Measurements from ENCODE around the gene CLCN3. TPM values are rescaled to one million over a fixed set of nuclear protein-coding genes. Genes with fewer than 3 reads are reported as not detected.
A peak's percentile ranks its signal among the peaks of the same experiment; 100 is the strongest.
"Not testable (repeated sequence)": the region's sequence is repeated elsewhere in the genome, so short reads cannot be mapped to it uniquely, and the experiment has no call there.

CLCN3 gene
- total RNA-seq (10 to 100 TPM; 50.9 to 86.7 (median 65.6) TPM), polyA plus RNA-seq (100 to 1,000 TPM in 1 of 3 donors, 10 to 100 TPM in 2; 11.9 to 106 (median 13.9) TPM)
- long read RNA-seq, donor 1, full-length matches to known transcripts, result 7 of 21 reads
- long read RNA-seq, donor 1, partial matches to known transcripts, result 14 of 21 reads
- long read RNA-seq, donor 1, other reads (novel, unspliced or antisense), result 0 of 21 reads
- long read RNA-seq, donor 2, full-length matches to known transcripts, result 6 of 85 reads
- long read RNA-seq, donor 2, partial matches to known transcripts, result 79 of 85 reads
- long read RNA-seq, donor 2, other reads (novel, unspliced or antisense), result 0 of 85 reads
- long read RNA-seq, donor 3, full-length matches to known transcripts, result 12 of 12 reads
- long read RNA-seq, donor 3, partial matches to known transcripts, result 0 of 12 reads
- long read RNA-seq, donor 3, other reads (novel, unspliced or antisense), result 0 of 12 reads
- long read RNA-seq, donor 4, full-length matches to known transcripts, result 5 of 17 reads
- long read RNA-seq, donor 4, partial matches to known transcripts, result 6 of 17 reads
- long read RNA-seq, donor 4, other reads (novel, unspliced or antisense), result 6 of 17 reads
- long read RNA-seq, donor 5, full-length matches to known transcripts, result 66 of 81 reads
- long read RNA-seq, donor 5, partial matches to known transcripts, result 7 of 81 reads
- long read RNA-seq, donor 5, other reads (novel, unspliced or antisense), result 8 of 81 reads
- long read RNA-seq, donor 6, full-length matches to known transcripts, result 2 of 9 reads
- long read RNA-seq, donor 6, partial matches to known transcripts, result 2 of 9 reads
- long read RNA-seq, donor 6, other reads (novel, unspliced or antisense), result 5 of 9 reads
- long read RNA-seq, donor 7, full-length matches to known transcripts, result 2 of 2 reads
- long read RNA-seq, donor 7, partial matches to known transcripts, result 0 of 2 reads
- long read RNA-seq, donor 7, other reads (novel, unspliced or antisense), result 0 of 2 reads
- long read RNA-seq, donor 8, full-length matches to known transcripts, result 9 of 23 reads
- long read RNA-seq, donor 8, partial matches to known transcripts, result 14 of 23 reads
- long read RNA-seq, donor 8, other reads (novel, unspliced or antisense), result 0 of 23 reads
- long read RNA-seq, donor 9, full-length matches to known transcripts, result 6 of 14 reads
- long read RNA-seq, donor 9, partial matches to known transcripts, result 8 of 14 reads
- long read RNA-seq, donor 9, other reads (novel, unspliced or antisense), result 0 of 14 reads
- long read RNA-seq, donor 10, full-length matches to known transcripts, result 4 of 4 reads
- long read RNA-seq, donor 10, partial matches to known transcripts, result 0 of 4 reads
- long read RNA-seq, donor 10, other reads (novel, unspliced or antisense), result 0 of 4 reads

GRCh38 chr4:169619958-169620879 is at the start of gene CLCN3:
CLCN3 (plus strand) TSS chr4:169620578; CDS start chr4:169635929, 15,351 bp downstream.
- Histone ChIP-seq H3K27ac (peak within 1 kb of the TSS; percentile 81 to 98 (median 95)), H3K4me3 (peak within 1 kb of the TSS; percentile 21 to 96 (median 54)), H3K4me1 (replicated peaks in 1 of 2) (peaks cover 16 to 26% of the 10 kb centered on the region in 2 donors), H3K27me3 (no peaks in the 10 kb centered on the region), H3K36me3 (replicated peaks in 1 of 2) (no peaks in the 10 kb centered on the region), H3K9me3 (replicated peaks in 1 of 3) (no peaks in the 10 kb centered on the region)
- peak; percentile 86 to 96 for TF ChIP-seq POLR2A (IDR thresholded peaks at IDR 0.05)
- TF ChIP-seq CTCF (IDR thresholded peaks at IDR 0.05), result peak in 2 of 6 experiments; percentile 5 to 40
- WGBS, 4 donors, result 0 to 1% (median 0%) methylated on average over 20 to 67 of the region's 67 CpGs
- intact Hi-C loops (cut with DNase I), result loop anchor here in 1 of 2 donors (5.0 to 10.0 kb wide), 2 partner anchors 37 to 425 kb away; no protein-coding TSS in a partner anchor
- DNase-seq, result peak; percentile 98 to 99 (median 98)

GRCh38 chr4:169571012-169571411 is 49.4 kb upstream of the CLCN3 start:
- DNase-seq; H3K27ac ChIP-seq; H3K27me3 ChIP-seq; H3K4me3 ChIP-seq; intact Hi-C loops (cut with DNase I); H3K36me3 ChIP-seq (replicated peaks in 1 of 2); H3K9me3 ChIP-seq (replicated peaks in 1 of 3); H3K4me1 ChIP-seq (replicated peaks in 1 of 2): not testable (repeated sequence)
- WGBS, 4 donors, result 95 to 100% (median 99%) methylated on average over 1 to 2 of the region's 3 CpGs

GRCh38 chr4:169571435-169571834 is 48.9 kb upstream of the CLCN3 start:
- no peak for DNase-seq
- Histone ChIP-seq H3K36me3 (replicated peaks in 1 of 2) (peaks cover 0 to 6% of the 10 kb centered on the region in 2 donors), H3K4me3 (no peak overlapping the region), H3K27me3 (no peaks in the 10 kb centered on the region), H3K9me3 (replicated peaks in 1 of 3) (no peaks in the 10 kb centered on the region), H3K27ac (no peak overlapping the region), H3K4me1 (replicated peaks in 1 of 2) (no peaks in the 10 kb centered on the region)
- 92 to 96% (median 94%) methylated on average over 4 of the region's 4 CpGs for WGBS, 4 donors
- intact Hi-C loops (cut with DNase I), result no loop called here
- TF ChIP-seq POLR2A (IDR thresholded peaks at IDR 0.05) (no peak), CTCF (IDR thresholded peaks at IDR 0.05) (no peak)

GRCh38 chr4:169573889-169574288 is 46.5 kb upstream of the CLCN3 start:
- Histone ChIP-seq H3K4me3 (no peak overlapping the region), H3K27me3 (no peaks in the 10 kb centered on the region), H3K36me3 (replicated peaks in 1 of 2) (peaks cover 0 to 6% of the 10 kb centered on the region in 2 donors), H3K4me1 (replicated peaks in 1 of 2) (no peaks in the 10 kb centered on the region), H3K9me3 (replicated peaks in 1 of 3) (no peaks in the 10 kb centered on the region), H3K27ac (no peak overlapping the region)
- no peak for DNase-seq
- no peak for TF ChIP-seq CTCF (IDR thresholded peaks at IDR 0.05)
- TF ChIP-seq POLR2A (IDR thresholded peaks at IDR 0.05), result no peak
- intact Hi-C loops (cut with DNase I), result no loop called here
- WGBS, 4 donors, result 93 to 100% (median 97%) methylated on average over 1 of the region's 1 CpG
